Mesothelial cell of epicardium (in vitro differentiated cells): ENCODE data around the gene SENP2. TPM values are rescaled to one million over a fixed set of nuclear protein-coding genes. Genes with fewer than 3 reads are reported as not detected.

Experiments used
- DNase-seq, 2 experiments: peaks; one replicate each; pipeline ENCODE4 v3.0.0; 2021; ENCODE audit warnings: low spot score in 2 of 2; ENCODE audit not compliant: unreplicated experiment in 2 of 2
- H3K27ac Mint-ChIP-seq: 2 replicates; pipeline ENCODE4 v1.8.0; 2021; ENCODE audit warnings: mixed read lengths
- H3K27me3 Mint-ChIP-seq: 2 replicates; pipeline ENCODE4 v1.8.0; 2021; ENCODE audit warnings: low read depth, mixed read lengths
- H3K36me3 Mint-ChIP-seq: 2 replicates; pipeline ENCODE4 v1.8.0; 2021; ENCODE audit warnings: mixed read lengths
- H3K4me1 Mint-ChIP-seq: 2 replicates; pipeline ENCODE4 v1.8.0; 2021; ENCODE audit warnings: mixed read lengths
- H3K4me3 Mint-ChIP-seq: 2 replicates; pipeline ENCODE4 v1.8.0; 2021; ENCODE audit warnings: mild to moderate bottlenecking, moderate library complexity, mixed read lengths
- H3K9me3 Mint-ChIP-seq: 2 replicates; pipeline ENCODE4 v1.8.0; 2021; ENCODE audit warnings: mixed read lengths
- total RNA-seq: library from RNA; stranded (reverse); gene quantifications from 3 replicates; pipeline ENCODE4 v1.2.1, GENCODE V29; 2021
- TF ChIP-seq, protein P1 (sequence below): fragments of 200-600 bp; sonication (generic); IDR thresholded peaks from one replicate; pipeline ENCODE4 v1.5.0; 2021; ENCODE audit warnings: antibody characterized with exemption; ENCODE audit not compliant: unreplicated experiment

The SENP2 gene
- total RNA-seq, 1 donor from 2014 or later = 40.2 TPM

DNA sequence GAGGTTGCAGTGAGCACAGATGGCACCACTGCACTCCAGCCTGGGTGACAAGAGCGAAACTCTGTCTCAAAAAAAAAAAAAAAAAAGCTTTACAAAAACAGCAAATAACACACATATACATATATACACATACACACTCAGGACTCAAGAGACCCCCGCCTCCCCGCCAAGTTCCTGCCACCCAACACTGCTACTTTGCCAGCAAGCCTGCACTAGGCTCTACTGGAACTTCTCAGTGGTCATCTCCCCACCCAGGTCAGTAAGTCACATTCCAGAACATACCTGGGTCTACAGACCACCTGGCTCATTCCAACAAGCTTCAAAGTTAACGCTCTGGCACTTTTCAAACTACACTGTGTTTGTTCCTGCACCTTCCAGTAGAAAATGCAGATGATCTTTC, 62.3 kb downstream of the SENP2 start:
- Mint-ChIP-seq H3K27ac (no peak overlapping the region), H3K36me3 (peaks cover 51% of the 10 kb centered on the region), H3K4me3 (no peak overlapping the region), H3K4me1 (no peaks in the 10 kb centered on the region), H3K9me3 (no peaks in the 10 kb centered on the region), H3K27me3 (no peaks in the 10 kb centered on the region)
- no peak for DNase-seq
- TF ChIP-seq, protein P1, sequence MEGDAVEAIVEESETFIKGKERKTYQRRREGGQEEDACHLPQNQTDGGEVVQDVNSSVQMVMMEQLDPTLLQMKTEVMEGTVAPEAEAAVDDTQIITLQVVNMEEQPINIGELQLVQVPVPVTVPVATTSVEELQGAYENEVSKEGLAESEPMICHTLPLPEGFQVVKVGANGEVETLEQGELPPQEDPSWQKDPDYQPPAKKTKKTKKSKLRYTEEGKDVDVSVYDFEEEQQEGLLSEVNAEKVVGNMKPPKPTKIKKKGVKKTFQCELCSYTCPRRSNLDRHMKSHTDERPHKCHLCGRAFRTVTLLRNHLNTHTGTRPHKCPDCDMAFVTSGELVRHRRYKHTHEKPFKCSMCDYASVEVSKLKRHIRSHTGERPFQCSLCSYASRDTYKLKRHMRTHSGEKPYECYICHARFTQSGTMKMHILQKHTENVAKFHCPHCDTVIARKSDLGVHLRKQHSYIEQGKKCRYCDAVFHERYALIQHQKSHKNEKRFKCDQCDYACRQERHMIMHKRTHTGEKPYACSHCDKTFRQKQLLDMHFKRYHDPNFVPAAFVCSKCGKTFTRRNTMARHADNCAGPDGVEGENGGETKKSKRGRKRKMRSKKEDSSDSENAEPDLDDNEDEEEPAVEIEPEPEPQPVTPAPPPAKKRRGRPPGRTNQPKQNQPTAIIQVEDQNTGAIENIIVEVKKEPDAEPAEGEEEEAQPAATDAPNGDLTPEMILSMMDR = no peak

- H3K4me1 Mint-ChIP-seq = no peaks in the 10 kb centered on the region
- H3K4me3 Mint-ChIP-seq = no peak overlapping the region
- H3K27me3 Mint-ChIP-seq = no peaks in the 10 kb centered on the region
- TF ChIP-seq, protein P1 = no peak
- H3K36me3 Mint-ChIP-seq = peaks cover 58% of the 10 kb centered on the region
- no peaks in the 10 kb centered on the region for H3K9me3 Mint-ChIP-seq
- H3K27ac Mint-ChIP-seq = no peak overlapping the region
- no peak for DNase-seq
Measured at GRCh38 chr3:185649414-185649813, 63.3 kb downstream of the SENP2 start.

- Mint-ChIP-seq H3K4me3 (no peak overlapping the region), H3K4me1 (no peaks in the 10 kb centered on the region), H3K27me3 (no peaks in the 10 kb centered on the region), H3K27ac (no peak overlapping the region), H3K36me3 (peaks cover 52% of the 10 kb centered on the region), H3K9me3 (no peaks in the 10 kb centered on the region)
- DNase-seq = no peak
- TF ChIP-seq, protein P1 = no peak
Measured at GRCh38 chr3:185651971-185652370, 65.9 kb downstream of the SENP2 start.

GRCh38 chr3:185653949-185654757, 68.1 kb downstream of the SENP2 start:
- no peaks in the 10 kb centered on the region for H3K4me1 Mint-ChIP-seq
- H3K27ac Mint-ChIP-seq = no peak overlapping the region
- H3K4me3 Mint-ChIP-seq = no peak overlapping the region
- TF ChIP-seq, protein P1 = no peak
- H3K36me3 Mint-ChIP-seq = peaks cover 50% of the 10 kb centered on the region
- H3K9me3 Mint-ChIP-seq = no peaks in the 10 kb centered on the region
- no peak for DNase-seq
- H3K27me3 Mint-ChIP-seq = no peaks in the 10 kb centered on the region

- no peak overlapping the region for H3K27ac Mint-ChIP-seq
Measured at GRCh38 chr3:185654758-185655145, 68.7 kb downstream of the SENP2 start.

More at GRCh38 chr3:185654758-185655145, 68.7 kb downstream of the SENP2 start:
- H3K4me1 Mint-ChIP-seq = no peaks in the 10 kb centered on the region
- H3K9me3 Mint-ChIP-seq = no peaks in the 10 kb centered on the region
- DNase-seq = no peak
- TF ChIP-seq, protein P1 = no peak
- no peak overlapping the region for H3K4me3 Mint-ChIP-seq
- no peaks in the 10 kb centered on the region for H3K27me3 Mint-ChIP-seq
- H3K36me3 Mint-ChIP-seq = peaks cover 50% of the 10 kb centered on the region
